ENCODE results near the gene GLS.

- no peak for TF ChIP-seq CTCF (conservative IDR thresholded peaks at IDR 0.05 in 1 of 2, IDR thresholded peaks at IDR 0.05 in 1 of 2; ENCODE audit: low read depth in 1 of 2, low read length in 2 of 2)
- TF ChIP-seq EZH2 (IDR thresholded peaks at IDR 0.05; ENCODE audit: low read length, missing control alignments) = no peak
These were observed 41.8 kb downstream of the GLS start for GRCh38 chr2:190922376-190922775.
